Measurements from ENCODE around the gene SYT1.
A peak's percentile ranks its signal among the peaks of the same experiment; 100 is the strongest.

The SYT1 gene

DNA sequence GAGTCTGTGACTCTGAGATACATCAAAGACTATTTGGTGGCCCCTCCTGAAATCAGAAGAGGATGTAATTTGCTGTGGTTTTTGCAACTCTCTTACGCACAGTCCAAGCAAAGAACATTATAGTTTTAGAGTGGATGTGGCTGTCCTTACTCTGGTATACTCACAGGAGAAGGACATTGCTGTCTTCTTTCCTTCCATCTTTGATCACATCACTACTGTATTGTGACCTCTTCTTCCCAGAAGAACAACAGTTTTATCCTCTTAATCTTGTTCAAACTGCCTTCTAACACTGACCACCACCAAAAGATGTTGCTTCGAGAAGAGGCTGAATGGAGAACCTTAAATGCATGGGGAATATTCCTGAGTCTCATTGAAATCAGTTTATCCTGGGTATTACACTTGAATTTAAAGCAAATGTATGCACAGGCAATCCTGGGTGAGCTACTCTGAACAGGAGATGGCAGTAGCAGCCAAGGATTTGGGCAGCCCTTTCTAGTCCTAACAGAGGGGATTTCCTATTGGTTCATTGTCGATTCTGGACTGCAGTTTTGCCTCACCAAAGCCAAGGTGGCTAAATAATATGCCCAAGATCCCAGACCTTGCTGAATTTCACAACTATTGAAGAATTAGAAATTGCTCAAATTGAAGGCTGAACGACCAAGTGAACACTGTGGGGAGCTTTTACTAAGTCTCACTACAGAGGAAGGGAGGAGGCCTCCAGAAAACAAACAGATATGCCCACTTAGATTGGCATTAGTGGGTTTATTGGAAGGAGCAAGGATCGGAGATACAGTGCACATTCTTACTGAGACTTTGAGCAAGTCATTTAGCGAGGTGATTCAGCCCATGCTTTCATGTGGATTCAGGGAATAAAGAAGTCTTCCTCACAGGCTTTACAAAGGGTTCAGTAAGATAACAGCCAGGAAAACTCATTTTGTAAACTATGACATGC, 543.4 kb downstream of the SYT1 start:
- Histone ChIP-seq H3K27ac (ENCODE audit: low read length) (no peak overlapping the region), H3K4me1 (ENCODE audit: control insufficient read depth, insufficient read depth, low read length) (no peaks in the 10 kb centered on the region), H3K36me3 (ENCODE audit: control insufficient read depth in 2 of 2, insufficient read depth in 2 of 2, low read length in 2 of 2) (no peaks in the 10 kb centered on the region), H3K9ac (ENCODE audit: low read length in 2 of 2) (no peak overlapping the region), H3K9me3 (ENCODE audit: control insufficient read depth in 2 of 2, low read length in 2 of 2) (no peaks in the 10 kb centered on the region), H3K4me3 (ENCODE audit: low read length in 2 of 2) (no peak overlapping the region), H3K27me3 (ENCODE audit: control insufficient read depth in 1 of 2, insufficient read depth in 2 of 2, low read length in 2 of 2) (no peaks in the 10 kb centered on the region)

DNA sequence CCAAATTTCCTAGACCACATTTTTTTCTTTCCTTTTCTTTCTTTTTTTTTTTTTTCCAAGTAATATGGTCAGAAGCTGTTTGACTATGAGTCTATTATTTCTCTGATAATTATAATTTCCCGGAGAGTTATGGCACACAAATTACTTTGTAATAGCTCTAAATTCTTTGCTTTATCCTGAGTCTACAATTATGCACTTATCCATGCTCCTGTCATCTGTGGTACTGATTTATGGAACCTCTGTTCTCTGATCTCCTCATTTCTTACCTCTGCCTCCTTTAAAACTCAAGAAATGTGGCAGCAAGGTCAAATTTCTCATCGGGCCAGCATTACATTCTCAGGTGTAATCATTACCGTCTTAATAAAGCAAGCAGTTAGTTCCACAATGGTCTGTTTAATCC, 544.1 kb downstream of the SYT1 start:
- Histone ChIP-seq H3K27ac (ENCODE audit: low read length) (no peak overlapping the region), H3K4me3 (ENCODE audit: low read length in 2 of 2) (no peak overlapping the region), H3K36me3 (ENCODE audit: control insufficient read depth in 2 of 2, insufficient read depth in 2 of 2, low read length in 2 of 2) (no peaks in the 10 kb centered on the region), H3K9ac (ENCODE audit: low read length in 2 of 2) (no peak overlapping the region), H3K27me3 (ENCODE audit: control insufficient read depth in 1 of 2, insufficient read depth in 2 of 2, low read length in 2 of 2) (no peaks in the 10 kb centered on the region), H3K9me3 (ENCODE audit: control insufficient read depth in 2 of 2, low read length in 2 of 2) (no peaks in the 10 kb centered on the region), H3K4me1 (ENCODE audit: control insufficient read depth, insufficient read depth, low read length) (no peaks in the 10 kb centered on the region)

DNA sequence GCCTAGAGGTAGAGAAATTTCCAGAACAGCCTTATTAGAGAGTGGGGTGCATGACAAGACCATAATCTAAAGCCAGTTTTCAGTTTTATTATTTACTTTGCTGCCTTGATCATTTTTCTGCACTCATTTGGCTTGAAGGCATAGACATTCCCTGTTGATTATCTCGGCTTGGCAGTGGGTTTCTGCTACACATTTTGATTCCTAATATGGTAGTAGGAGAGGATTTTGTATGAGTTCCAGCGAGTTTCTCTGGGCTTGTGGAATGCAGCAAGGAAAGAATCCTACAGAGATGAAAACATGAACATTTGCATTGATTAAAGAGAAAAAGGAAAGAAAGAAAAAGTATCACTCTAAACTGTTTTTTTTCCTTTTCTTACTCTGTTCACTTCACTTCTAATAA, 545.0 kb downstream of the SYT1 start:
- Histone ChIP-seq H3K4me3 (ENCODE audit: low read length in 2 of 2) (peak overlapping the region; percentile 41 to 48), H3K36me3 (ENCODE audit: control insufficient read depth in 2 of 2, insufficient read depth in 2 of 2, low read length in 2 of 2) (no peaks in the 10 kb centered on the region), H3K9ac (ENCODE audit: low read length in 2 of 2) (no peak overlapping the region), H3K27ac (ENCODE audit: low read length) (peak overlapping the region; percentile 19), H3K9me3 (ENCODE audit: control insufficient read depth in 2 of 2, low read length in 2 of 2) (no peaks in the 10 kb centered on the region), H3K27me3 (ENCODE audit: control insufficient read depth in 1 of 2, insufficient read depth in 2 of 2, low read length in 2 of 2) (no peaks in the 10 kb centered on the region), H3K4me1 (ENCODE audit: control insufficient read depth, insufficient read depth, low read length) (no peaks in the 10 kb centered on the region)

DNA sequence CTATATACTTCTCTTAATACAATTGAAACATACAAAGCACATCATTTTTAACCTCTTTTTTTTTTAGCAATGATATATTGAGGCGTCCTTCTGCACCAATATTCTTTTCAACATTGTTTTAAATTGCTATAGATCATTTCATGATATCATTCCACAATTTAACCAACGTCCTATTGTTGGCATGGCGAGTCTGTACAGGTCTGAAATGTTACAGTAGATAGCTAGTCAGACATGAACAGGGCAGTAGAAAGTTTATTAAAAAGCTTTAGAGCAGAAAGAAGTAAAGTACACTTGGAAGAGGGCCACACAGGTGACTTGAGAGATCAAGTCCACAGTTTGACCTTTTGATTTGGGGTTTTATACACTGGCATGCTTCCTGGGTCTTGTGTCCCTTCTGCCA, 547.2 kb downstream of the SYT1 start:
- Histone ChIP-seq H3K4me1 (ENCODE audit: control insufficient read depth, insufficient read depth, low read length) (no peaks in the 10 kb centered on the region), H3K9ac (ENCODE audit: low read length in 2 of 2) (no peak overlapping the region), H3K27me3 (ENCODE audit: control insufficient read depth in 1 of 2, insufficient read depth in 2 of 2, low read length in 2 of 2) (no peaks in the 10 kb centered on the region), H3K36me3 (ENCODE audit: control insufficient read depth in 2 of 2, insufficient read depth in 2 of 2, low read length in 2 of 2) (no peaks in the 10 kb centered on the region), H3K9me3 (ENCODE audit: control insufficient read depth in 2 of 2, low read length in 2 of 2) (no peaks in the 10 kb centered on the region), H3K4me3 (ENCODE audit: low read length in 2 of 2) (no peak overlapping the region), H3K27ac (ENCODE audit: low read length) (no peak overlapping the region)

DNA sequence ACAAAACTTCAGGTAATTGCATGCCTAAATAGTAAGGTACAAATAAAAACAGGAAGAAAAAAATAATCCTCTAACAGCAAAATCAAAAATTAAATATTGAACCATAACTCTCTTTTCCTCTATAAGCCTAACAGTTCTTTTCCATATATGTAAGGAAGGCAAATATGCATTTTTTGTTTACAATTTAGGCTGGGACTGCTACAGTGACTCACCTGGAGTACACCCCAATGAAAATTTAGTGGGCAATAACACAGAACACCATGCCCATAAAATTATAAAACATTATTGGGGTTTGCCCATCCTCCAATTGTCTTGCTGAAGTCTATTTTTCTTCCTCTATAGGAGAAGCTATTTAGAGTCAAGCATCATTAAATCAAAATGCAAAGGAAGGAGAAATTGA, 549.2 kb downstream of the SYT1 start:
- Histone ChIP-seq H3K9me3 (ENCODE audit: control insufficient read depth in 2 of 2, low read length in 2 of 2) (no peaks in the 10 kb centered on the region), H3K27me3 (ENCODE audit: control insufficient read depth in 1 of 2, insufficient read depth in 2 of 2, low read length in 2 of 2) (no peaks in the 10 kb centered on the region), H3K4me1 (ENCODE audit: control insufficient read depth, insufficient read depth, low read length) (no peaks in the 10 kb centered on the region), H3K4me3 (ENCODE audit: low read length in 2 of 2) (no peak overlapping the region), H3K9ac (ENCODE audit: low read length in 2 of 2) (no peak overlapping the region), H3K36me3 (ENCODE audit: control insufficient read depth in 2 of 2, insufficient read depth in 2 of 2, low read length in 2 of 2) (no peaks in the 10 kb centered on the region), H3K27ac (ENCODE audit: low read length) (no peak overlapping the region)

DNA sequence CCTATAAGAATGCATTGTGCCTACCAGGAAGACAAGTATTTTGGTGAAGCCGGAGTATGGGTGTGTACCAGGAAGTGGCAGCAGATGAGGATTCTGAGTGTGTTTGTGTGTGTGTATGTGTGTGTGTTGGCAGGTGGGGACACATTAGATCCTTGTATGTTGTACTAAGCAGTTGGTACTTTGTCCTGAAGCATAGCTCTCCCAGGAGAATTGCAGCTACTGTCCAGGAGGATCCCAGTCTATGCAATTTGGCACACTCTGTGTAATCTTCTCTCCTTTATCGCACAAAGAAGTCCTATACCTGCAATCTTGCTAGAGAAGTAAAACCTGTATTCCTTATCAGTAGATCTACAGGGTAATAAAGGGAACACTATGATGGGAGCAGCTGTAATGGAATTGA, 549.7 kb downstream of the SYT1 start:
- Histone ChIP-seq H3K36me3 (ENCODE audit: control insufficient read depth in 2 of 2, insufficient read depth in 2 of 2, low read length in 2 of 2) (no peaks in the 10 kb centered on the region), H3K9me3 (ENCODE audit: control insufficient read depth in 2 of 2, low read length in 2 of 2) (no peaks in the 10 kb centered on the region), H3K9ac (ENCODE audit: low read length in 2 of 2) (no peak overlapping the region), H3K4me3 (ENCODE audit: low read length in 2 of 2) (no peak overlapping the region), H3K27ac (ENCODE audit: low read length) (no peak overlapping the region), H3K27me3 (ENCODE audit: control insufficient read depth in 1 of 2, insufficient read depth in 2 of 2, low read length in 2 of 2) (no peaks in the 10 kb centered on the region), H3K4me1 (ENCODE audit: control insufficient read depth, insufficient read depth, low read length) (no peaks in the 10 kb centered on the region)

DNA sequence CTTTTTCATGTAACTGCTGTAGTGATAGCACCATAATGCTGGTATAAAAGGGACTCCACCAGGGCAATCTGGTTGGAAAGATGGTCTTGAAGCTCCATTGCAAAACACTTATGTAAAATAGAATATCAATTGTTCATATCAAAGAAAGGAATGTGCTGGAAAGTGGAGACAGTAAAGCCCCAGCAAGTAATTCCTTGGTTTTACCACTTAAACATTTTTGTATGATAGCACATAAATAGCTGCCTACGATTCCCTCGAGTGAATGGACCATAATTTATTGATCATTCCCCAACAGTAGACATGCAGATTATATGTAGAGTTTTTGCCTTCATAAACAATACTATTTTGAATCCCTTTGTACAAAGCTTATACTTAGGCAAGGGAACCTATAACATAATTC, 550.7 kb downstream of the SYT1 start:
- no peak overlapping the region for H3K27ac ChIP-seq (ENCODE audit: low read length)

DNA sequence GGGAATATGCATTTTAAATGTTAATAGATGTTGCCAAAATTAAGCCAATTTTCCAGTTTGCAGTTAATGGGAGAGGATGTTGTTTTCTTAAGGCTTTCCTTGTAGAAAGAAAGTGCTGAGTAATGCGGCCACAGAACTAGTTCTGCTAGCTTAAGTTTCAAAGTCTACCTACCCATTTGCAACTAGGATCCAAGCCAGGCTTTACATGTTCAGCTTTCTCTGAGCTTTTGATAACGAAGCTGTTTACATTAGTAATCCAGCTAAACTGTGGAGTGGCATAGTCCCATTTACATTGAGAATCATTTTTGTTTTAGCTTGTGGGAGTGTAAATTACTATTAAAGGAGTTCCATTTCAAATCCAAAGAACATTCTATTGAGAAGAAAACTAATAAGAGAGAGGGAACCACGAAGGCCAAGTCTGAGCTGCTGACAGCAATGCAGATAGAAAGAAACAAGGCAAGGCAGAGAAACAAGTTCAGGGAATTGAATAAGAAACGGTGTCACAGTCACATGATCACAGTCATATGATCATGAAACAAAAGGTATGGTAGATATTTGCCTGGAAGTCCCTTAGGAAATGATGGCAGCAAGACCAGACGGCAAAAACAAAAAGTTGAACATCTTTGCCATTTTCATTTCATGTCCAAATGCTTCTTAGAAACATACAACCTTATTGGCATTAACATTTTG, 551.3 kb downstream of the SYT1 start:
- Histone ChIP-seq H3K27me3 (ENCODE audit: control insufficient read depth in 1 of 2, insufficient read depth in 2 of 2, low read length in 2 of 2) (no peaks in the 10 kb centered on the region), H3K9ac (ENCODE audit: low read length in 2 of 2) (no peak overlapping the region), H3K9me3 (ENCODE audit: control insufficient read depth in 2 of 2, low read length in 2 of 2) (no peaks in the 10 kb centered on the region), H3K4me3 (ENCODE audit: low read length in 2 of 2) (no peak overlapping the region), H3K36me3 (ENCODE audit: control insufficient read depth in 2 of 2, insufficient read depth in 2 of 2, low read length in 2 of 2) (no peaks in the 10 kb centered on the region), H3K4me1 (ENCODE audit: control insufficient read depth, insufficient read depth, low read length) (no peaks in the 10 kb centered on the region), H3K27ac (ENCODE audit: low read length) (no peak overlapping the region)

More for the DNA sequence above, 550.7 kb downstream of the SYT1 start:
- Histone ChIP-seq H3K4me3 (ENCODE audit: low read length in 2 of 2) (no peak overlapping the region), H3K4me1 (ENCODE audit: control insufficient read depth, insufficient read depth, low read length) (no peaks in the 10 kb centered on the region), H3K9me3 (ENCODE audit: control insufficient read depth in 2 of 2, low read length in 2 of 2) (no peaks in the 10 kb centered on the region), H3K36me3 (ENCODE audit: control insufficient read depth in 2 of 2, insufficient read depth in 2 of 2, low read length in 2 of 2) (no peaks in the 10 kb centered on the region), H3K27me3 (ENCODE audit: control insufficient read depth in 1 of 2, insufficient read depth in 2 of 2, low read length in 2 of 2) (no peaks in the 10 kb centered on the region), H3K9ac (ENCODE audit: low read length in 2 of 2) (no peak overlapping the region)

DNA sequence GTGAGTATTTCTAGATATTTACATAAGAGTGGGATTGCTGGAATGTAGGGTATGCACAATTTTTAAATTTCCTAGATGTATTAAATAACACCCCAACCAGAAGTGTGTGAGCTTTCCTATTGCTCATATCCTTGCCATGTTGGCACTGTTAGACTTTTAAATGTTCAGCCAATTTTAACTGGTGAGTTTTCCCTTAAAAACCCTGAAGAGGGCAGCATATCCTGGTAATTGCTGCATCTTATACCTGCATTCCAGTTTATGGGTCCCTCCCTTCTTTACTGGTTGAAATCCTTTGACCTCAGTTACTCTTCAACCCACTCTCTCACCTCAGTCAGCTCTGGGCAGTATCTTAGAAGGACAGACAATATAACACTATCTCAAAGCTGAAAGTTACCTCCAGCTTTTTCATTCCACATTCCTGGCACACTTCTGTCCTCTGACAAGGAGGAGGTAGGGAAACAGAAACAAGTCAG, 555.6 kb downstream of the SYT1 start:
- H3K9ac ChIP-seq (ENCODE audit: low read length in 2 of 2) = no peak overlapping the region

GRCh38 chr12:79421236-79421740, 556.7 kb downstream of the SYT1 start:
- Histone ChIP-seq H3K9me3 (ENCODE audit: control insufficient read depth in 2 of 2, low read length in 2 of 2) (no peaks in the 10 kb centered on the region), H3K36me3 (ENCODE audit: control insufficient read depth in 2 of 2, insufficient read depth in 2 of 2, low read length in 2 of 2) (no peaks in the 10 kb centered on the region), H3K4me1 (ENCODE audit: control insufficient read depth, insufficient read depth, low read length) (no peaks in the 10 kb centered on the region), H3K27me3 (ENCODE audit: control insufficient read depth in 1 of 2, insufficient read depth in 2 of 2, low read length in 2 of 2) (no peaks in the 10 kb centered on the region), H3K9ac (ENCODE audit: low read length in 2 of 2) (no peak overlapping the region), H3K27ac (ENCODE audit: low read length) (no peak overlapping the region), H3K4me3 (ENCODE audit: low read length in 2 of 2) (no peak overlapping the region)

More for the DNA sequence above, 555.6 kb downstream of the SYT1 start:
- no peaks in the 10 kb centered on the region for H3K9me3 ChIP-seq (ENCODE audit: control insufficient read depth in 2 of 2, low read length in 2 of 2)
- no peak overlapping the region for H3K4me3 ChIP-seq (ENCODE audit: low read length in 2 of 2)
- no peaks in the 10 kb centered on the region for H3K27me3 ChIP-seq (ENCODE audit: control insufficient read depth in 1 of 2, insufficient read depth in 2 of 2, low read length in 2 of 2)
- H3K36me3 ChIP-seq (ENCODE audit: control insufficient read depth in 2 of 2, insufficient read depth in 2 of 2, low read length in 2 of 2) = no peaks in the 10 kb centered on the region
- H3K27ac ChIP-seq (ENCODE audit: low read length) = no peak overlapping the region
- no peaks in the 10 kb centered on the region for H3K4me1 ChIP-seq (ENCODE audit: control insufficient read depth, insufficient read depth, low read length)

All from stomach smooth muscle (tissue), 2 donors.